HG03103 (cell line): Measurements from ENCODE around the gene CTNNA2.

Experiments used
- ATAC-seq: cut with Tn5 transposase; IDR thresholded peaks from one replicate; pipeline ENCODE4 v1.9.1; 2021; ENCODE audit warnings: low read depth; ENCODE audit not compliant: unreplicated experiment

The CTNNA2 gene

GRCh38 chr2:79611448-79612016 is 98.7 kb downstream of the CTNNA2 start:
- no peak for ATAC-seq

- no peak for ATAC-seq
These were observed 100.1 kb downstream of the CTNNA2 start for GRCh38 chr2:79612999-79613398.

GRCh38 chr2:79619442-79619841 is 106.6 kb downstream of the CTNNA2 start:
- ATAC-seq, result no peak

GRCh38 chr2:79619976-79620375 is 107.1 kb downstream of the CTNNA2 start:
- ATAC-seq, result no peak

GRCh38 chr2:79620679-79621078 is 107.8 kb downstream of the CTNNA2 start:
- ATAC-seq, result no peak

GRCh38 chr2:79621252-79621651 is 108.4 kb downstream of the CTNNA2 start:
- no peak for ATAC-seq

GRCh38 chr2:79621755-79622154 is 108.9 kb downstream of the CTNNA2 start:
- ATAC-seq, result no peak

- ATAC-seq, result no peak
These were observed 109.7 kb downstream of the CTNNA2 start for GRCh38 chr2:79622508-79622907.

GRCh38 chr2:79627237-79627636 is 114.4 kb downstream of the CTNNA2 start:
- ATAC-seq, result no peak

GRCh38 chr2:79630060-79630459 is 117.2 kb downstream of the CTNNA2 start:
- ATAC-seq, result no peak

GRCh38 chr2:79630972-79631557 is 118.2 kb downstream of the CTNNA2 start:
- no peak for ATAC-seq

GRCh38 chr2:79638410-79638809 is 125.6 kb downstream of the CTNNA2 start:
- ATAC-seq, result no peak

GRCh38 chr2:79638954-79639353 is 126.1 kb downstream of the CTNNA2 start:
- no peak for ATAC-seq

GRCh38 chr2:79640001-79640400 is 127.2 kb downstream of the CTNNA2 start:
- ATAC-seq, result no peak

- ATAC-seq, result no peak
These were observed 136.7 kb downstream of the CTNNA2 start for GRCh38 chr2:79649531-79649930.

GRCh38 chr2:79660557-79660956 is 147.7 kb downstream of the CTNNA2 start:
- no peak for ATAC-seq

GRCh38 chr2:79665091-79665490 is 152.2 kb downstream of the CTNNA2 start:
- no peak for ATAC-seq

GRCh38 chr2:79666430-79666829 is 153.6 kb downstream of the CTNNA2 start:
- ATAC-seq, result no peak

- ATAC-seq, result no peak
These were observed 156.9 kb downstream of the CTNNA2 start for GRCh38 chr2:79669714-79670113.

GRCh38 chr2:79670198-79670597 is 157.3 kb downstream of the CTNNA2 start:
- no peak for ATAC-seq

- no peak for ATAC-seq
These were observed 174.0 kb downstream of the CTNNA2 start for GRCh38 chr2:79686884-79687283.

- ATAC-seq, result no peak
These were observed 182.4 kb downstream of the CTNNA2 start for GRCh38 chr2:79695248-79695647.

- no peak for ATAC-seq
These were observed 184.3 kb downstream of the CTNNA2 start for GRCh38 chr2:79697200-79697599.
